ENCODE data around the gene EDN3.
"Not testable (repeated sequence)": the region's sequence is repeated elsewhere in the genome, so short reads cannot be mapped to it uniquely, and the experiment has no call there.

The EDN3 gene

DNA sequence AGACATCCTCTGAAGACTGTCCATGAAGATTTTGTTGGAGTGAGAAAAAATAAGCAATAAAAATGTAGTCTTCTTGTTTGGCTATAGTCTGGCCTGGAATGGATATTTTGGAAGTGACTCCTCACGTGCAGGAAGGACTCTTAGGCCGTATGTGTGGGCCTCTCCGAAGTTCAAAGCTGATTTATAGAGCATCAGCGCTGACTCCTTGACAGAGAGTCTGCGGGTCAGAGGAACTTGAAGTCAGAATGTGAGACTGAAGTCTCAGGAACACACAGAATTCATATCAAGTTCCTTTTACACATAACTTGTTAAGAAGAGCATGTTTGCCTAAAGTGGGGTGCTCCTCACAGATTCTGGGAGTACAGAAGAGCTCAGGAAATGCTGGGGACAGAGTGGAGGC lies 36.1 kb downstream of the EDN3 start:
- no peak for DNase-seq

DNA sequence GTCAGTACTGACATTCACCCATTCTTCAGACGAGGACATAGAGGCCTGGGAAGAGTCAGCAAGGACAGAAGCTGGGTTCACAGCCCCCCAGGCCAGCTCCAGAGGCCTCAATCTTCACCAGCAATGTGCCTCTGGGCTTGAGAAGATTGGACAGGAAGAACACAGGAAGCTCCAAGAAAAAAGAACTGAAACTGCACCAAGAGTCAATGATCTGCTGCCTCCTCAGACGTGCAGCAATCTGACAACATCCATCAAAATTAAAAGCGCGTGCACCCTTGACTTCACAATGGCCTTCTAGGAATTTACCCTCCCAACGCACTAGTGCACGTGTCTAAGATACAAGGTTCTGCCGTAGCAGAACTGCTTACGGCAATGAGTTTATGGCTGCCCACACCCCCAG lies 38.0 kb downstream of the EDN3 start:
- DNase-seq, result not testable (repeated sequence)

DNA sequence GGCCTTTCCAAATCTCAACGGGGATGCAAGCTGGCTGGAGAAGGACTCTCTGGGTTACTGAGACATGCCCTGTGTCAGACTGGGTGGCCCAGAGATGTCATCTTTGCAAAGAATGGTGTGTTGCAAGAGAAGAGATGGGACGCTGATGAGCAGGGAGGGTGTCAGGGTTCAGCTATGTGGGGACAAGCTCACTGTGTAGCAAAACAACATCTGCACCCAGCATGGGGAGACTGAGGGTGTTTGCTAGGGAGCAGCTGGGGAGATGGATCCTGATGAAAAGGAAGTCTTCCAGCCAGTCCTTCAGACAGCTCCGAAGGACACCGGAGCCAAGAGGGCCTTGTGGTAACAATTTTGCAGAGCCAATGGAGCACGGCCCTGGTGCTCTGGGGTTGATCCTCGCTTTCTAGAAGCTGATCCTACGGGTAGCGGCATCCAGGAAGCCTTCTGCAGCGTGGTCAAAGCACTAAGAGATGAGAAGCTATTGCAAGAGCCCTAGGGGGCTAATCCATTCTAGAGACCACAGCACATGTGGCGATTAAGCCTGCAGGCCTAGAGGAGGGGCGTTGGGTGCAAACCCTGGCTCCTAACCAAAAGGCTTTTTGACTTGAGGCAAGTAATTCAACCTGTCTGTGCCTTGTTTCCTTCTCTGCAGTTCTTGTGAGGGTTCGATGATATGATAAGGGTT lies 39.9 kb downstream of the EDN3 start:
- no peak for DNase-seq

DNA sequence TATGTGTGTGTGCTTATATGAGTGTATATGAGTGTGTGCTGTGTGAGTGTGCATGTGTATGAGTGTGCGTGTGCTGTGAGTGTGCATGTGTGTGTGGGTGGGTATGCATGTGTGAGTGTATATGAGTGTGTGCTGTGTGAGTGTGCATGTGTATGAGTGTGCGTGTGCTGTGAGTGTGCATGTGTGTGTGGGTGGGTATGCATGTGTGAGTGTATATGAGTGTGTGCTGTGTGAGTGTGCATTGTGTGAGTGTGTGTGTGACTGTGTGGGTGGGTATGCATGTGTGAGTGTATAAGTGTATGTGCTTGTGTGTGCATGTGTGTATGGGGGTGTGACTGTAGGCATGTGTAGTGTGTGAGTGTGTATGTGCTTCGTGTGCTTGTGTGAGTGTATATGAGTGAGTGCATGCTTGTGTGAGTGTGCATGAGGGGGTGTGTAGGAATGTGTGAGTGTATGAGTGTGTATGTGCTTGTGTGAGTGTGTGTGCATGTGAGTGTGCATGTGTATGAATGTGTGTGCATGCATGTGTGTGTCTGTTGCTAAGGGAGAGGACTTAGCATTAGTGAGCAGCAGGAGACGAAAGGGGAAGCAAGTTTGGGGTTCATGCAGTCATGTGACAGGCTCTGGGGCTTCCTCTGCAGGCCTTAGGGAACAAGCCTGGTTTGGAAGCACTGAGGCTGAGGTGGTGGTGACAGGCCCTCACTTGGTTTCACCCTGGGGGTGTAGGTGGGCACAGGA lies 41.0 kb downstream of the EDN3 start:
- not testable (repeated sequence) for DNase-seq

DNA sequence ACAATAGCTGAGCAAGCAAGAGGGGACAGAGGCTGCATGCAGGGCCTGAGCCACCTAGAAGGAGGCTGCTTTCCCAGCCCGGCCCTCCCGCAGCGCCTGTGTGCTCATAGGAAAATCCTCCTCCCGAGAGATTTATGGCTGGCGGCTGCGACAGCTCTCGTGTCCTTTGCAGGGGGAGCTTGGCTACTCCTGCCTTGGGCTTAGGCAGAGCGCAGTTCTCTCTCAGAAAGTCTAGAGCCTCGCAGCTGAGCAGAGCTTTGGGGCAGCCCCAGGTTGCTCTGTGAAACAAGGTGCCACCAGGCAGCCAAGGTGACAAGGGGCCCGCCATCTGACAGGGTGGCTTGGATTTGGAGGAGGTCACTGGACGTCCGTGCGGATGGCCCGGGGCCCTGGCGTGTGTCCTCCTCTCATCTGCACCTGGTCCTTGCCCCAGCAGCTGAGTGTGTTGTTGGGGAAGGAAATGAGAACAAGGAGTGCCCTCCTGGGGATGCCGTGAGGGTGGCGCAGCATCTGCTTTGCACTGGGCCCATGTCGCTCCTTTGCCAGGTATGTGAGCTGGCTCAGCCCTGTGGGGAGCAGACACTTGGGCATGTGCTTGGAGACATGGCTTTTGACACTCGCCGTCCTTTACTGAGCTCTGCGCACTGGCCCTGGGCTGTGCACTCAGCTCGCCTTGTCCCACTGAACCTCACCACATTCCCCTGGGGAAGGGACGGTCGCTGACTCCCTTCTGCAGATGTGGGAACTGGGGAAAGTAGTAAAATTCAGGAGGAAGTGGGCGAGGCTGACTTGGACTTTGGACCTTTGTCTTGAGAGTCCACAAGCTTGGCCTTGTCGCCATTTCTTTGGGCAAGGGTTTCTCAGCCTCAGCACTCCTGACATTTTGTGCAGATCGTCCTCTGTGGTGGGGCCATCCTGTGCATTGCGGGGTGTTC lies 41.9 kb downstream of the EDN3 start:
- no peak for DNase-seq

DNA sequence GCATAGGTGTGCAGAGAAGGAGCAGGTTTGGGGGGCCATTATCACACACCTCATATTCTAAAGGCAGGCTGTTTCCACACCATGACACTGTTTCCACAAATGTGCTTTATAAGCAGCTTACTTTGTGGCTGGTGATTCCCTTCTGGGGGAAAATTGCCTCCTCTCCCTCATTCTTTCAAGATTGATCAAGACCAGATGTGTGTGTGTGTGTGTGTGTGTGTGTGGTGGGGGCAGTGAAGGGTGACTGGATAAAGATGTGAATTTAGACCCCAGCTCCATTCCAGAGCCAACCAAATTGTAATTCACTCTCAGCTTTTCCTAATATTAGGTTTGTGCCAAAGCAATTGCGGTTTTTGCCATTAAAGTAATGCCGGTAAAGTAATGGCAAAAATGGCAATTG lies 45.6 kb downstream of the EDN3 start:
- DNase-seq, result no peak

DNA sequence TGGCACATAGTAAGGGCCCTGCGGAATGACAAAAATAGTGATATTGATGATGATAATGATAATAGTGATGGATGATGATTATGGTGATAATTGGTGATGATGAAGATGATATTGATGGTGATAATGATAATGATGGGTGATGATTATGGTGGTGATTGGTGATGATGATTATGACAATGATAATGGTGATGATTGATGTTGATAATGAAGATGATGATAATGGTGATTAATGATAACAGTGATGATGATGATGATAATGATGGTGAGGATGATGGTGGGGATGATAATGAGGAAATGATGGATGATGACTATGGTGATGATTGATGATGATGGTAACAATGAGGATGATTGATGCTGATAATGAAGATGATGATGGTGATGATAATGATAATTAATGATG lies 48.9 kb downstream of the EDN3 start:
- DNase-seq, result no peak

DNA sequence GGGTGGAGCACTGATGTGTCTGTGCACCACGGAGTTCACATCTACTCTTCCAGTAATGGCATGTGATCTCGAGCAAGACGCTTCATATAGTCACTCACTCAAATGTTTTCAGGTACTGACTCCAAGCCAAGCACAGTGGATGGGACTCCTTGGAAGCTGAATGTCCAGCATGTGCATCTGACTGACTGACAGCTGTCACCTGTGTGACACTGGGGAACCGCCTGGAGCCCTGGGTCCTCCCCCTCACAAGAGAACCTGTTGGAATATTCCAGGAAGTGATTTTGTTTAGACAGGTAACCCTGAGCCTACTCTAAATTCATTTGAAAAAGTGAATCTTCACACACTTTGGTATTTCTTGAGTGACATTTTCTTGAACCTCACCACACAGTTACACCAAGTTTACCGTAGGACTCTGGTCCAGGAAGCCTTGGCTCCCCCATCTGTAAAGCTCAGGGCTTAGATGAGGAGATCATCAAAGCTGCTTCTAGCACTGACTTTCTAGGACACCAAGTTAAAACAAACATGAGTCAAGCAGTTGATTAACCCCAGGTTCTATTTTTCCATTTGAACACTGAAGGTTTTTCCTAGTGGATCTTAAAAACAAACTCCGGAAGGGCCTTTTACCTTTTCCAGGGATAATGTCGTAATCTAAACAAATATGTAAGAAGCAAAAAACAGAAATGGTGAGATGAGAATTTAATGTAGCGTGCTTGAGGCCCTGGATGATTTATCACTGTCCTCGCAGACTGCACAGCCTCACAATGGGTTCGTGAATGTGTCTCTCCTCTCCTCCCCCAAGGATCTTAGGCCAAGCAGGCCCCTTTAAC lies 50.1 kb downstream of the EDN3 start:
- no peak for DNase-seq

DNA sequence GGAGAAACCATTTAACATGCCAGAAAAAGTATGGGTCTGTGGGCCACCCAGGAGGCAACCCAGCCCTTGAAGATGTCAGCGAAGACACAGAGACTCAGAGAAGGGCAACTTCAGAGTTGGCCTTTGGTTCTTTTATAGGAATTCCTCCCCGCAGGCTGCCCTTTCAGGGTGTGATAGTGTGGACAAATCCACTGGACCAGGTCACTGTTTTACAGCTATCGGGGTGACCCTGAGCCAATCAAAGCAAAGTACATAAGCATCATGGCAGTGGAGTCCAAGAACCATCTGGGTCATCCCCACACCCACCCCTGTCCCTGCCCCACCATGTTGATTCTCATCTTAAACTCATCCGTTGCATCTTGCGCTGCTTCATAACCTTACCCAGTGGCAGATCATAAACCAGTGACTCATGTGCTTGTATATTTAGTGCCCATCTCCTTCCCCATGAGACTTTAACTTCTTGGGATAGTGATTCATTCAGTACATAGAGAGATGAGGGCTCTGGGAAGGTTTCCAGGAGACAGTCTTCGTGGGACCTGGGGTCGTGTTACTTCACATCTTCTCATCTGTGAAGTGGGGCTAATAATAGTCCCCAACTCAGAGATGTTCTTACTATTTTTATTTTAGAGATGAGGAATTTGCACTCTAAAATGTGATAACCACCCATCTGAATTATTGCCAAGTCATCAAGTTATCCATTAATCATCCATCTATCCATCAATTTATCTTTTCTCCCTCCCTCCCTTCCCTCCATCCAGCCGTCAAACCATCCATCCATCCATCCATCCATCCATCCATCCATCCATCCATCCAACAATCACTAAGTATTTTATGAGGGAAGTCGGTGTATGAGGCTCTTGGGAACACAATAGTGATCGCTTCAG lies 51.0 kb downstream of the EDN3 start:
- DNase-seq, result no peak

DNA sequence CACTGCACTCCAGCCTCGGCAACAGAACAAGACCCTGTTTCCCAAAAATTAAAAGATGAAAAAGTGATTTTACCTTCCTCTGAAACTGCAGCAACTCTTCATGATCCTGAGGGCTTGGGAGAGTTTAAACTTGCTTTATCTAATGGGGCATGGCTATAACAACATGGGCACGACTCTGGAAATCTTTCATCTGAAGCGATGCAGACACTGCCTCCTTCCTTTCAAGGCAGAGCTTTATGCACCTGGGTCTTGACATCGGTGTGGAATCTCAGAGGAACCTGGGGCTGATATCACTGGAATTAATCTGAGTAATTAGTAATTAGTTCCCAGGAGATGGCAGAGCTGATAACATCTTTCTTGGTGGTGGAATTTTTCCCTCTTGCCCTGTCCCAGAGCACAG lies 52.1 kb downstream of the EDN3 start:
- DNase-seq, result no peak

DNA sequence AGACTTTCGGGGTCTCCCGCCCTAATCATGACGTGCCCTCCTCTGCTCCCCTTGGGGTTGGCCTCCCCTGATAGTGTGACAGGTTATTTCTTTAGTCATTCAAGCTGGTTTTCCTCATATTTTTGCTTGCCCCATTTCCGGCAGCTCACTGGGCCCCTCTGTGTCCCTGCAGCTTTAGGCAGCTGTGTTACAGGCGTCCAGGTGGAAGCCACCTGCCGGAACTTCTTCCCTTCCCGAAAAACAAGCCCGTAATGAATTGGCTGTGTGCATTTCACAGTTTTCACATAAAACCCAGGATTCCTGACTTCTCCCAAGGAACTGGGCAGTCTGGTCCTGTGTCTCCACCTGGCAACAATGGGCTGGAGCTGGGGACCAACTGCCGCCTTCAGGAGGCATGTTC lies 52.6 kb downstream of the EDN3 start:
- no peak for DNase-seq

DNA sequence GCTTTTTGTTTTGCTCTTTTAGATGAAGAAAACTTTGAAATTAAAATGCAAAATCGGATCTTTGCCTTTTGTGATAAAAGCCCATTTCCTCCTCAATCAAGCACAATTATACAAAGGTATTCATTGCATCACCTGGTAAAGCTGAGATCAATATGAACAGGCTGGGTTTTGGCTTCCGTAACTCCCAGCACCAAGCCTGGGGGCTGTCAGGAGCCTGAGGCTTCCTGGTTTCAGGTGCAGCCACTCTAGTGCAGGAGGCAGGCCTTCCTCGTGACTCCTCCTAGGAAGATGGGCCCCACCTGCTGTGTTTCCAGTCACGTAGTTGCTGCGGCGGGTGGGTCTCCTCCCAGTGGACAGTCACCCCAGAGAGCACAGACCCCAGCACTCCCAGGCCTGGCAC lies 54.0 kb downstream of the EDN3 start:
- DNase-seq, result no peak

DNA sequence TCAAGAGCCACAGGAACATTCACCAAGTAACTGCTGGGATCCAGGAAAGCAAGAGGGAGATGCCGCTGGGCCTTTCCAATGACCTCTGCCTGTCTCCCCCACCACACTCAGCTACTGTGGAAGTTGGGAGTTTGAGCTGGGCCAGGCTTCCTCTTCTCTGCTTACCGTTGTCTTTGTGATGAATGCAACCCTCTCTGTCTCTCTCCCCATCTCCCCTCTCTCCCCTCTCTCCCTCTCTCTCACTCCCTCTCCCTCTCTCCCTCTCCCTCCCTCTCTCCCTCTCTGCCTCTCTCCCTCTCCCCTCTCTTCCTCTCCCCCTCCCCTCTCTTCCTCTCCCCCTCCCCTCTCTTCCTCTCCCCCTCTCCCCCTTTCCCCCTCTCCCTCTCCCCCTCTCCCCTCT lies 54.8 kb downstream of the EDN3 start:
- no peak for DNase-seq

DNA sequence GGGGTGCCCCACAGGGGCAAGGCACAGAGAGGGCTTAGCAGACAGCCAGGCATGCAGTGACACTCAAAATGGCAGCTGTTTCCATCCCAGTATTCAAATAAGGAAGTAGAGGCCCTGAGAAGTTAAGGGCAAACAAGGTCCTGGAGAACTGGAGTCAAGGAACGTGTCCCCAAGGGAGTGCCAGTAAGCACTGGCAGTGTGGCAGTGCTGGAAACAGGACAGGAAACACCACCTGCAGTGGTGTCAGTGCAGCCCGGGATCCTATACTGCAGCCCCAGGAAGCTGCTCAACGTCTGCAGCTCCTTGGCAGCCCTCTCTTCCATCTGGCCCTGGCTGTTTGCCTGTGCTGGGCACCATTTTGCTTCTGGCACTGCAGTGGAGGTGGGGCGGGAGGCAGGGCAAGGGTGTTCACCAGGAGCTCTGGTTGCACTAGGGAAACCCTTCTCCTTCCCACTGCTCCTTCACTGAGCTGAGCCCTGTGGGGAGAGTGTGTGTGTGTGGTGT lies 56.3 kb downstream of the EDN3 start:
- no peak for DNase-seq

DNA sequence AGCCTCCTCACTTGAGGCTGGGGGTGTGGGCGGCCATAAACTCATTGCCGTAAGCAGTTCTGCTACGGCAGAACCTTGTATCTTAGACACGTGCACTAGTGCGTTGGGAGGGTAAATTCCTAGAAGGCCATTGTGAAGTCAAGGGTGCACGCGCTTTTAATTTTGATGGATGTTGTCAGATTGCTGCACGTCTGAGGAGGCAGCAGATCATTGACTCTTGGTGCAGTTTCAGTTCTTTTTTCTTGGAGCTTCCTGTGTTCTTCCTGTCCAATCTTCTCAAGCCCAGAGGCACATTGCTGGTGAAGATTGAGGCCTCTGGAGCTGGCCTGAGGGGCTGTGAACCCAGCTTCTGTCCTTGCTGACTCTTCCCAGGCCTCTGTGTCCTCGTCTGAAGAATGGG lies 58.4 kb downstream of the EDN3 start:
- not testable (repeated sequence) for DNase-seq

DNA sequence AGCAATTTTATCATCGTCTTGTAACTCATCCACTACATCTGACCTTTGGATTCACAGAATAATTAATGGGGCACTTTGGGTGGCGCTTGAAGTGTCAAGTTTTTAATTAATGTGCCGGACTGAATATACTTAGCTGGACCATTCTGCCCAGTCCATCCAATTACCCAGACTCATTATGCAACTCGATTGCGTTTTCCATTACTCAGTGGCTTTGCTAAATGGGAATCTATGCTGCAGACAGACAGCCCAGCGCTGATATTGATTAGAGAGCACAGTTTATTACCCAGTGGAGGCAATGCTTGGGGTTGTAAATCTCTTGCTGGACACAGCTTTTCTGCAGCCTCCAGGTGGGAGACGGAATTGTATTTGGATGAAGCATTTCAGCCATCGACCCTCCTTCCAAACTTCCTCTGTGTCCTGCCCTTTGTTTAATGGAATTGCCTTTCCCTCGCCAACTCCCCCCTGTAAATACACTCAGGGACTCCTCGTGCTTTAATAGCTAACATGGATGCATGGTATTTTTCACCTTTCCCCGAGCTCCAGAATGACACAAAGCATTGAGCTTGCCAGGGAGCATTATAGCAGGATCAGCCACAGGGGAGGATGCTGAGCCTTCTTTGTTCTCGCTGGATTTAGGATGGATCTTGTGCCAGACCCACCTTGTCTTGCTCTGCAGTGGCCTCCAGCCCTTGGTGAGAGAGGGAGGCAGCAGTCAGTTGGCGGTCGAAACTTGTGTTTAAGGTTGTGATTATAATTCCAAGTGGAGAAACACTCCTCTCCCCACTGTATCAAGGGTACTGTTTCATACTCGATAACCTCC lies 59.7 kb downstream of the EDN3 start:
- DNase-seq, result no peak

DNA sequence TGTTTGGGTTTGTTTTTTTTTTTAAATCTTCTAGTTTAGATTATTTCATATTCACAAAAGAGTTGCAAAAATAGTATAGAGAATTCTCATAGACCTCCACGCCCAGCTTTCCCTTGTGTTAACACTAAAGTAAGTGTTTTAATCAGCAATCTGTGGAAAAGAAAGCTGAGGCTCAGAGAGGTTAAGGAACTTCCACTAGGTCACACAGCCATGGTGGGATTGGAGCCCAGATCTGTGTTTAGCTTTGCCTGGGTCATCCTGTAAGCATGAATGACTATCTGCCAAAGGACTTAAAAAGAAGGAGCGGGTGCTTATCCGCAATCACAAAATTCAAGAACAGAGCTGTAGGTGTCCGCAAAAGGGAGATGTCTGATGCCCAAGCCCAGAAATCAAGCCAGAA lies 60.5 kb downstream of the EDN3 start:
- DNase-seq, result no peak

DNA sequence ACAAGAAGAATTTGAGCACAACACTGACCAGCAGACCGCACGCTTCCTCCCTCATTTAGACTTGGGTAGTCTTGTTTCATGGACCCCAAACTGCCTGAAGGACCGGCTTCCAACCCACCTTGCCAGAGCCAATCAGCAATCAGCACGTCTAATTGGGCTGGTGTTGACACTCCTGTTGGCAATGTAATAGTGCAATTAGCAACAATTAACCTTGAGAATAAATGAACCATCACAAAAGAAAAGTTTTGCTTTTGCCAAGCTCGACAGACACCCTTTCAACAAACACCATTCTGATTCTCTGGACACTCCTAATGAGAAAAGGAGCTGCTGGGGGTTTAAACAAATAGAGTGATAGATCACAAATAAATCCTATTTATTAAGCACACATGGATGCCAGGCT lies 61.0 kb downstream of the EDN3 start:
- DNase-seq, result no peak

DNA sequence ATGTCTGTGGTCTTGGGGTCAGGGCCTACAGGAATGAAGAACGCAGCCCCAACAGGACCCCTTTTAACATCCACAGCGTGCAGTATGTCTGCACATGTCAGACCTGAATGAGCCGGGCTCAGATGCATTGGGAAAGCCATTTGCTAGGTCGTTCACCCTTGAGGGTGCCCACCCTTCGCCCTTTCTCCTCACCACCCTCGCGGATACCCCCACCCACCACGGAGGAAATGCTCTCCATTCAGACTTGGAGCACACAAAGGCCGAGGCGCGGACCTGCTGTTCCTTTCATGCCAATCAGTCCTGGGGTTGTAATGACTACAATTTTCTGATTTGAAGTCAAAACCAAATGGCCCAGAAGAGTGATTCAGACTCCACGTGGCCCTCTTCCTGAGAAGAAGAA lies 62.7 kb downstream of the EDN3 start:
- no peak for DNase-seq

DNA sequence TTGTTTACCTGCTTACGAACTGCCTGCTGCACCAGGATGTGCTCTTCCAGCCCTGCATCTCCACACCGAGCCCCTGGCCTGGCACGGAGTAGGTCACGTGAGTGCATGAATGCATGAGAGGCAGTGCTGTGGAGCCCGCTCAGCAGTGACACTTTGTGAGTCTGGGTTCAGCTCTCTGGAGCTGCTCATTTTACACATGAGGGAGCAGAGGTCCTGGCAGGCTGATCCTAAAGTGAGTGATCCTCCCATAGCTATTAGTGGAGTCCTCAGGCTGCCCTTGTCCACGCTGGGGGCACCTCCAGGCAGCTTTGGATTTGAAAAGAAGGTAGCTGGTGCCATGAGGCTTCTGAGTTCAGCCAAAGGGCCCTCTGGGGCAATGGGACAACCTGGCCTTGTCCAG lies 64.2 kb downstream of the EDN3 start:
- DNase-seq, result no peak

Data from NCI-H1048 (cell line).